Measurements from ENCODE around the gene EMP1.

DNA sequence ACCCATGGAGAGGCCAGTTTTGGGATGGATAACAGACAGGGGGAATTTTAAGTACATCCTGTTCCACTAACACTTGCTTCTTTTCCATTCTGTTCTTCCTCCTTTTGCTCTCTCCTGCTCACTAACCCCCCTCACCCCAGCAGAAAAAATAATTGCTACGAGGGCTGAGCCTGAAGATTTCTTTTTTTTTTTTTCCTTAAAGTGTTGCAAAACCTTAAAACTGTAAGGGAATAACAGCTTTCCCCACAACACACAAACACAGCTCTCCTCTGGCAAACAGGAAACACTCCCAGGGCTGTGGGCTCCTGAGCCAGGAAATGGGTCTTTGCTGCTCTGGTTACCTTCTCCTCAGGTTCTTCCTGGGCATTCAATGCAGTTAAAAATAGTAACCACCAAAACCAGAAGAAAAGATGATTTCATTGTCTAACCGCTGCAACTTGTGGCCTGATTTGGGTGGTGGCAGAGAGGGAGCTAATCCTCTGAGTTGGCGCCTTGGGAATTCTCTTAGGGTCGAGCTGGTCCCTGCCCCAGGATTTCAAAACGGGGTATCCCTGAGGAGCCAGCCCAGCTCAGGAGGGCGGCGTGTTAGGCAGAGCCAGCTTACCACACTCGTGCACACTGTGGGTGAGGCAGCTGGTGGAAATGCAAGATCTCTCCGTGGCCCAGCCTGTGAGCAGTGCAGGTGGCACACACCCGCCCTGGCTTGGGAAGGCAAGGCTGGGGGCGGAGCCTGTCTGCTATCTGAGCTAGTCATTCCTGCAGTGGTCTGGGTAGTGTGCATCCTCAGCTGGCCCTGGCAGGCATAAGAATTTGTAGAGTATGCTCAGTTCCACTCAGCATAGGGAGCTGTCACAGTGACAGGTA is 17.1 kb upstream of the EMP1 start:
- TF ChIP-seq POLR2AphosphoS5 (IDR thresholded peaks at IDR 0.05; ENCODE audit: low read depth, low read length) (no peak), POLR2A (IDR thresholded peaks at IDR 0.05; ENCODE audit: low read depth, low read length) (no peak)

Data from GM12892 (cell line).